Measurements from ENCODE around the gene GPATCH4.
A peak's percentile ranks its signal among the peaks of the same experiment; 100 is the strongest.
"Not testable (repeated sequence)": the region's sequence is repeated elsewhere in the genome, so short reads cannot be mapped to it uniquely, and the experiment has no call there.

The GPATCH4 gene

GRCh38 chr1:156598731-156599432 is 2.4 kb downstream of the GPATCH4 start:
- no peak for DNase-seq (ENCODE audit: low read depth in 1 of 2, low spot score in 1 of 2)

DNA sequence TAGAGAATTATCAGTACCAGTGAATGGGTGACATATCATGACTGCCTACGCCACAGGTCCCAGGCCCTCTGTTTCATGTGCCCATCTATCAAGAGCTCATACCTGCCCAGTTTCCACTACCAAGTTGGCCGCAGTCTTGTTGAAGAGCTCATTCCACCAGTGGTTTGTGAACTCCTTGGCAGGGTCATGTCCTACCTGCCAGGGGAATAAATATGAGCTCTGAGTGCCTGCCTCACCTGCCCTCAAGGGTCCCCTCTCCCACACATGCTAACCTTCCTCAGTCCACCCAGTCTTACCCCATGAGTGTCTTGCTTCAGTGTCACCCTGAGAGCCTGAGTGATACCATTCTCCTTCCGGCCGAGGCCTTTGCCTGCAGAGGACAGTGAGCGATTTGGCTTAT is 3.2 kb downstream of the GPATCH4 start:
- DNase-seq (ENCODE audit: low read depth in 1 of 2, low spot score in 1 of 2) = no peak

DNA sequence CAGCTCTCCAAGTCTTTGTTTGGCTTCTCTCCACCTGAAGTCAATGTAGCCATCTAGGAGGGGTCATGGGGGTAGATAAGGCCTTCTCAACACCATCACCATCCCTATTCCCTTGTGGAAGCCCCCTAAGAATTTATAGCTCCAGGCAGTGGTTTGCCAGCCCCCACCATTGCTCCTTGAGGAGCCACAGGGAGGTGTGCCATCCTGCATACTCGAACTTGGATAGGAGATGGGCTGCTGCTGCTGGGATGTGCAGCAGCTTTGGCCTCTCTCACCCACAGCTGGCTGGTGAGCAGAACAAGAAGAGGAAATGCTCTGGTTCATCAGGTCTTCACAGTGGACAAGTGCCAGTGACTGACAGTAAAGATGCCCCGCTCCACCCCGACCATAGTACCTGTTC is 4.9 kb downstream of the GPATCH4 start:
- no peak for DNase-seq (ENCODE audit: low read depth in 1 of 2, low spot score in 1 of 2)

DNA sequence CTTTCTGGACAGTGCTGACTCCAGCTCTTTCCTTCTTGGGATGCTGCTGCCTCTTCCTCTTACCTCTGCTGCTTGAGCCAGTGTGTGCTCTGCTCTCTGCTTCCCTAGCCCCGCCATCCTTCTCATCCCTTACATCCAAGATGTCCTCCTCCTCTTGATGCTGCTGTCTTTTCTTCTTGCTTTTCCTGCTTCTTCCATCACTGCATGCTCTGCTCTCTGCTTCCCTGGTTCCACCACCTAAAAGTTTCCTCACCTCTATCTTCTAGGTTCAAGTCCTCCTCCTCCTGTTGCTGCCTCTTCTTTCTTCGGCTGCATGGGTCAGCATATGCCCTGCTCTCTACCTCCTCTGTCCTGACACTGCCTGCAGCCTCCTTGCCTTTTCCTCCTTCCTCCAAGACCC is 6.3 kb downstream of the GPATCH4 start:
- no peak for DNase-seq (ENCODE audit: low read depth in 1 of 2, low spot score in 1 of 2)

- DNase-seq (ENCODE audit: low read depth in 1 of 2, low spot score in 1 of 2) = no peak
Measured at GRCh38 chr1:156594190-156594589, 7.1 kb downstream of the GPATCH4 start.

DNA sequence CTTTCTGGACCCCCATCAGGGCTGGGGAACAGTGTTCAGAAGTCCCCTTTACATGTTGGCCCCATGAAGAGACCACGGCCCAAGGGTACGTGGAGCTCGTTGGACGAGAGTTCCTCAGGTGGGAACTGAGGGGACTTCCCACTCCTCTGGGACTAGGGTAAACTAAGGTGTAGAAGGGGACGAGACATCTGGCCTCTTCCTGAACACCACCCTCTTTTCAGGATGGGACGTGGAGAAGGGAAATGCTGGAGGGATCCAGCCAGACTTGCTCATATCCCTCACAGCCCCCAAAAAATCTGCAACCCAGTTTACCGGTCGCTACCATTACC is 7.7 kb downstream of the GPATCH4 start:
- DNase-seq (ENCODE audit: low read depth in 1 of 2, low spot score in 1 of 2) = no peak

GRCh38 chr1:156592910-156593660 is 8.2 kb downstream of the GPATCH4 start:
- no peak for DNase-seq (ENCODE audit: low read depth in 1 of 2, low spot score in 1 of 2)

DNA sequence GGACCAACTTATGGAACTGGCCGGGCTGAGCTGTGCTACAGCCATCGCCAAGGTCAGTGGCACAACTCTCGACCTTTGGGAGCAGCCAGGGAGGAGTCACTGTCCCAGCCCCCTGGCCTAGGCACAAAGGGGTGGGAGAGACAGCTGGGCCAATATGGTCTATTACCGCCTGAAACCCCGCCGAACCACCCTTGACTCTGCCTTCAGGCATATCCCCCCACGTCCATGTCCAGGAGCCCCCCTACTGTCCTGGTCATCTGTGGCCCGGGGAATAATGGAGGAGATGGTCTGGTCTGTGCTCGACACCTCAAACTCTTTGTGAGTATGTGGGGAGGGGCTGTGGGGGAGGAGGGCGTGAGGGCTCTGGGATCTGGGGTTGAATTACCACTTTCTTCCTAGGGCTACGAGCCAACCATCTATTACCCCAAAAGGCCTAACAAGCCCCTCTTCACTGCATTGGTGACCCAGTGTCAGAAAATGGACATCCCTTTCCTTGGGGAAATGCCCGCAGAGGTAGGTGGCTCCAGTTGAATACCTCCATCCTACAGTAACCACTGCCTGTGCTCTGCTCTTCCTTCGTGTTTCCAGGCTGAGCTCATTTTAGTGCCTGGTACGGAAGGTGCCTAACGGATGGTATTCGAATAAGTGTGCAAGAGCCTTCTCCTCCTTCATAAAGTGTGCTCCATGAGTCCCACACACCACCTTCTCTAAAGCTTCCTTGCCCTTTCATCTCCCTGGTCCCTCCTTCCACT is 8.9 kb downstream of the GPATCH4 start:
- no peak for DNase-seq (ENCODE audit: low read depth in 1 of 2, low spot score in 1 of 2)

DNA sequence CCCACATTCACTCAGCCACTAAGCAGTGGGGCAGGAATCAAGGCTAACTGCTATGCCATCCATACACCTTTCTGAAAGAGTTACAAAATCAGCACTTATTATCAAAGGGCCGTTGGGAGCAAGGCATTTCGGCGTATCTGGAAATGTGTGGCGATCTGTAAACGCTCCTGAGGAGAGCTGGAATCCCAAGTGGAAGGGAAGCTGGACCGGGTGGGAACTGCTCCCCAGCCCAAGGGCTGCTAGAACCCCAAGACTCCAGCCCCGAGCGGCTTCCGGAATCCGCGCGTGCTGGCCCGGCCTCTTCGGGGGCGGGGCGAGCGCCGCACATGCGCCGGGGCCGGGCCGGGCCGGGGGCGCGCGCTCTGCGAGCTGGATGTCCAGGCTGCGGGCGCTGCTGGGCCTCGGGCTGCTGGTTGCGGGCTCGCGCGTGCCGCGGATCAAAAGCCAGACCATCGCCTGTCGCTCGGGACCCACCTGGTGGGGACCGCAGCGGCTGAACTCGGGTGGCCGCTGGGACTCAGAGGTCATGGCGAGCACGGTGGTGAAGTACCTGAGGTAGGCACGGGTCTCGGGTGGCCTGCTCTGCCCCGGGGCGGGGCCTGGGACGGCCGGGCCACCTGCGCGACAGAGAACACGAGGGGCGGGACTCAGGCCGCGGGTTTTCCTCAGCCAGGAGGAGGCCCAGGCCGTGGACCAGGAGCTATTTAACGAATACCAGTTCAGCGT is 9.7 kb downstream of the GPATCH4 start, which contains the start of gene NAXE:
NAXE (plus strand) TSS at position 345 of the 726 bp plus-strand sequence; CDS start at position 374, 29 bp downstream.
- peak; percentile 47 to 66 for DNase-seq (ENCODE audit: low read depth in 1 of 2, low spot score in 1 of 2)

DNA sequence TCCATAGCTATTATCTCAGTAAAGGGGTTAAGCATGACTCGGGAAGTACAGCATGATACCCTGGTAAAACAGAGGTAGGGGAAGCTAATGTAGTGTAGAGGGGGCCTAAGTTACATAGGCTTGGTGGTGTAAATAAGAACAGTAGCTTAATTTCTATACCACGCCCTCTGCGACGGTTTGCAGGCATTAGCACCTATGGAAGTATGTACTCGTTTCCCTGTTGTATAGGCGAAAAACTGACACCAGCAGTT is 10.2 kb downstream of the GPATCH4 start:
- DNase-seq (ENCODE audit: low read depth in 1 of 2, low spot score in 1 of 2) = no peak

DNA sequence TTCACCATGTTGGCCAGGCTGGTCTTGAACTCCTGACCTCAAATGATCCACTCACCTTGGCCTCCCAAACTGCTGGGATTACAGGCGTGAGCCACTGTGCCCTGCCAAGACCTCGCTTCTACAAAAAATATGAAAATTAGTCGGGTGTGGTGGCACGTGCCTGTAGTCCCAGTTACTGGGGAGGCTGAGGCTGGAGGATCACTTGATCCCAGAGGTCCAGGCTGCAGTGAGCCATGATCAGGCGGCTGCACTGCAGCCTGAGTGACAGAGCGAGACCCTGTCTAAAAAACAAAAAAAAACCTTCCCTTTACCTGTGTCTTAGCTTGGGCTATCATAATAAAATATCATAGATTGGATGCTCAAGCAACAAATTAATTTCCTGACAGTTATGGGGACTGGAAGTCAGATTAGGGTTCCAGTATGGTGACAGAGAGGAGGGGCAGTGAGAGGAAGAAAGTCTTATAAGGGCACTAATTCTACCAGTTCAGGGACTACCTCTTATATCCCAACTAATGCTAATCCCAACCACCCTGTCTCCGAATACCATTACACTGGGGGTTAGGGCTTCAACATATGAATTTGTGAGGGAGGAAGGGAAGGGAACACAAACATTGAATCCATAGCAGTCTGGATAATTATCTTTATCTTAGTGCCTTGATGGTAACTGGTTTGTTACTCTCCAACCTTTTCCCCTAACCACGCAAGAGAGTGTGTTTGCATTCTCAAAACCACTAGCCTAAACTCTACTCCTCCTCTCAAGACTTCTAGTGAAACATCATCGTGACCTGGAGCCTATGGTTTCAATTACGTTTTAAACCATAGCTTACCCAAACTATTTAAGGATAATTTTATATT is 10.7 kb downstream of the GPATCH4 start:
- DNase-seq (ENCODE audit: low read depth in 1 of 2, low spot score in 1 of 2) = no peak

GRCh38 chr1:156589546-156589945 is 11.7 kb downstream of the GPATCH4 start:
- no peak for DNase-seq (ENCODE audit: low read depth in 1 of 2, low spot score in 1 of 2)

- not testable (repeated sequence) for DNase-seq (ENCODE audit: low read depth in 1 of 2, low spot score in 1 of 2)
Measured at GRCh38 chr1:156587927-156588326, 13.4 kb downstream of the GPATCH4 start.

GRCh38 chr1:156586892-156587477 is 14.3 kb downstream of the GPATCH4 start:
- DNase-seq (ENCODE audit: low read depth in 1 of 2, low spot score in 1 of 2) = no peak

- DNase-seq (ENCODE audit: low read depth in 1 of 2, low spot score in 1 of 2) = no peak
Measured at GRCh38 chr1:156586323-156586722, 15.0 kb downstream of the GPATCH4 start.

DNA sequence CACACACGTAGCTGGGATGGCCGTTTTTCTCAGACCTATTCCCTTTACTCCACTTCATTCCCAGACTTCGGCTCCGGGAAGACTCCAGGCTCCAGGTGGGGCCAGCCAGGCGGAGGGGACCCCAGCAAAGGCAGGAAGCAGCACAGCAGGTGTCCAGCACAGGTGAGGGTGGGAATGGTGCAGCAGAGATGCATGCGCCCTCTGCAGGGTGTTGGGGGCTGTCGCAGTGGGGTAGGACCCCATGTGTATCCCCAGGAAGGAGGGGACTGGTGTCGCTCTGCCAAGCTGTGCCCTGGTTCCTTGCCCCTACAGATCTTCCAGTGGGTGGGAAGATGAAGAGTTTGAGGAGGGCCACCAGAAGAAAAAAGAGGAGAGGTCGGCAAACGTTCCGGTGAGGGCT is 16.5 kb downstream of the GPATCH4 start:
- DNase-seq (ENCODE audit: low read depth in 1 of 2, low spot score in 1 of 2) = no peak

GRCh38 chr1:156583821-156584622 is 17.3 kb downstream of the GPATCH4 start:
- DNase-seq (ENCODE audit: low read depth in 1 of 2, low spot score in 1 of 2) = peak; percentile 29 to 35

GRCh38 chr1:156582388-156583017 is 18.8 kb downstream of the GPATCH4 start:
- no peak for DNase-seq (ENCODE audit: low read depth in 1 of 2, low spot score in 1 of 2)

Data from stimulated activated CD4-positive, alpha-beta T cell treated with anti-CD3 and anti-CD28 coated beads, Interleukin-15, amount 100 ng/mL, for 1 hour (primary cell).